DMS53 treated with DMSO at 0.1 percent for 48 hours (cell line): Measurements from ENCODE around the gene RCOR1.

ENCODE experiments used
- DNase-seq: peaks from one replicate; lab custom pipeline; 2025; ENCODE audit not compliant: unreplicated experiment; lab: John Stamatoyannopoulos, UW

The RCOR1 gene

GRCh38 chr14:102668291-102668873, 75.9 kb downstream of the RCOR1 start:
- no peak for DNase-seq

- no peak for DNase-seq
Observed at GRCh38 chr14:102671410-102671809, 79.0 kb downstream of the RCOR1 start.

- no peak for DNase-seq
Observed at GRCh38 chr14:102672410-102672960, 80.0 kb downstream of the RCOR1 start.

GRCh38 chr14:102675396-102675795, 82.9 kb downstream of the RCOR1 start:
- no peak for DNase-seq

- DNase-seq: no peak
Observed at GRCh38 chr14:102678394-102678793, 85.9 kb downstream of the RCOR1 start.

GRCh38 chr14:102683399-102684297, 91.2 kb downstream of the RCOR1 start:
- DNase-seq: peak; percentile 38

GRCh38 chr14:102684298-102684663, 91.8 kb downstream of the RCOR1 start:
- DNase-seq: peak; percentile 28

GRCh38 chr14:102686196-102686801, 93.8 kb downstream of the RCOR1 start:
- DNase-seq: no peak

GRCh38 chr14:102688290-102688689, 95.8 kb downstream of the RCOR1 start:
- no peak for DNase-seq

GRCh38 chr14:102690509-102691286, 98.2 kb downstream of the RCOR1 start:
- DNase-seq: no peak

- no peak for DNase-seq
Observed at GRCh38 chr14:102691763-102692162, 99.3 kb downstream of the RCOR1 start.

- DNase-seq: no peak
Observed at GRCh38 chr14:102692334-102692733, 99.9 kb downstream of the RCOR1 start.

- DNase-seq: no peak
Observed at GRCh38 chr14:102693006-102693755, 100.7 kb downstream of the RCOR1 start.

GRCh38 chr14:102694530-102695166, 102.2 kb downstream of the RCOR1 start:
- DNase-seq: peak; percentile 67

GRCh38 chr14:102695167-102695555, 102.7 kb downstream of the RCOR1 start:
- DNase-seq: no peak

- DNase-seq: no peak
Observed at GRCh38 chr14:102696332-102696731, 103.9 kb downstream of the RCOR1 start.

GRCh38 chr14:102696856-102697495, 104.5 kb downstream of the RCOR1 start:
- no peak for DNase-seq

GRCh38 chr14:102697501-102697900, 105.1 kb downstream of the RCOR1 start:
- DNase-seq: no peak

- no peak for DNase-seq
Observed at GRCh38 chr14:102699416-102700110, 107.1 kb downstream of the RCOR1 start.
